Stimulated activated CD4-positive, alpha-beta T cell treated with anti-CD3 and anti-CD28 coated beads, TNF-alpha, amount 100 ng/mL, for 1 hour (primary cell): ENCODE data around the gene WDR64.
"Not testable (repeated sequence)": the region's sequence is repeated elsewhere in the genome, so short reads cannot be mapped to it uniquely, and the experiment has no call there.

ENCODE experiments used
- DNase-seq, 3 donors: peaks; one replicate each; pipeline ENCODE4 v3.0.0-alpha.2; 2020; ENCODE audit warnings: low read depth in 3 of 3, low spot score in 1 of 3

WDR64 gene

DNA sequence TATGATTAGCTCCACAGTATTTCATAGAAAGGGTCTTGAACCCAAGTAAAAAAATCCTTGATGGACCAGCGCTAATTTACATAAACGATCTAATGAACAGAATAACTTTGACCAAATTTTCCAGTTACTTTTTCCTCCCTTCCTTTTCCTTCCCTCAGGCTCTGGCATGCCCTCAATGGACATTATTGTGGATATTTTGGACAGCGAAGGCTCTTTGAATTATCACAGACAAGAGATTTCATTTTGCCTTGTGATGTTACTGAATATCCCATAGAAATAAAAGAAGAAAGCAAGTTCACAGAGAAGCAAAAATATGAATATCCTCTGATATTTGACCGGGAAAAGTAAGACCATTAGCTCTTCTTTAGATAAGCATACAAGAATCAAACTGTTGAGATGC lies 135.6 kb downstream of the WDR64 start:
- DNase-seq, result no peak

DNA sequence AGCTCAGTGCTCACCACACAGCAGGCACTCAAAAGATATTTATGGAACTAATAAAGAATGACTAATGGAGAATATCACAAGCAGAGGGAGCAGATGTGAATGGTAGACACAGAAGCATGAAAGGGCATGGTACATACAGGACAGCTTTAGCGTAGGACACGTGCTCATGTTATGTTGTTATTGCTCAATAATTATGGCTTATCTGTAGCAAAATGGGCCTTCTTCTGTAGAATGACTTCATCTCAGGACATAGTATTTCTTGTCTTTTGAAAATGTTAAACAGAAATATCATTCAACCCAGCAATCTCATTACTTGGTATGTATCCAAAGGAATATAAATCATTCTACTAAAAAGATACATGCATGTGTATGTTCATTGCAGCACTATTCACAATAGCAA lies 137.0 kb downstream of the WDR64 start:
- no peak for DNase-seq

GRCh38 chr1:241799416-241799815 lies 147.3 kb downstream of the WDR64 start:
- no peak for DNase-seq

GRCh38 chr1:241800640-241801039 lies 148.6 kb downstream of the WDR64 start:
- no peak for DNase-seq

DNA sequence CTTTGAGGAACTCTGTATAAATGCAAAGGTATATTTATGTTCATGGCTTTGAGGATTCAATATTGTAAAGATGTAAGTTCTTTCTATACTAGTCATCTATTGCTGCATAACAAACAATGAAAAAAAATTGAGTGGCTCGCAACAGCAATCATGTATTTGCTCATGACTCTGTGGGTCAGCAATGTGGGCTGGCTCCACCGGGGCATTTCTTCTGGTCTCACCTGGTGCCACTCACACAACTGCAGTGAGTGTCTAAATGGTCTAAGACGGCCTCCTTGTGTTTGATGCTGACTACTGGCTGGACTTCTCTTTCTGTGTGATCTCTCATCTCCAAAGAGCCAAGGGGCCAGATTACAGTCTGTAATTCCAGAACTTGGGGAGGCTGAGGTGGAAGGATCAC lies 150.8 kb downstream of the WDR64 start:
- DNase-seq, result no peak

GRCh38 chr1:241804706-241805105 lies 152.6 kb downstream of the WDR64 start:
- not testable (repeated sequence) for DNase-seq

- DNase-seq, result no peak
Observed at GRCh38 chr1:241808265-241808664, 156.2 kb downstream of the WDR64 start.

DNA sequence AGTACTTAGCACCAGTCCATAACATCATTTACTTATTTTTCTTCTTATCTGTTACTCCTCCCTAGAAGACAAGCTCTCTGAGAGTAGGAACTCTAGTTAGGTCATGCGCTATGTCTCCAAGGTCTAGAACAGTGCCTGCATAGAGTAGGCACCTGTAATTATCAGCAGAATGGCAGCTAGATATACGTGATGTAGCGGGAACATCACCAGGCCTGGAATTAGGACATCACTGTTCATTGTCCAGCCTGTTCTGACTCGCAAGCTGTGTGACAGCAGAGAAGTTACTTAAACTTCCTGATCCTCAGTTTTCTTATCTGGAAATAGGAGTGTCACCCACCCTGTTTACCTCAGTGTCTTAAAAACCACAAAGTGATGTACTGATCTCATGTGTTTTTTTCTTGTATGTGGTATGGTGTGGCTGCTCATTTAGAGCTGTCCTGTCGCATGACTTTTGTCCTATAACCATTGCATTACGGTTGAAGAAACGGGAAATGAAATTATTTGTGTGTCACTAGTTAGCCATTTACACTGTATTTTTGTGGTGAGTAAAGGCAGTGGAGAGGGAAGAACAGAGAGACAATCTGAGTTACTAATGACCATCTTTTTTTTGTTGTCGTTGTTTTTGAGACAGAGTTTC lies 158.8 kb downstream of the WDR64 start:
- no peak for DNase-seq

- no peak for DNase-seq
Observed at GRCh38 chr1:241813768-241814320, 161.8 kb downstream of the WDR64 start.

- DNase-seq, result no peak
Observed at GRCh38 chr1:241816008-241816407, 163.9 kb downstream of the WDR64 start.

GRCh38 chr1:241817331-241817792 lies 165.3 kb downstream of the WDR64 start:
- no peak for DNase-seq

DNA sequence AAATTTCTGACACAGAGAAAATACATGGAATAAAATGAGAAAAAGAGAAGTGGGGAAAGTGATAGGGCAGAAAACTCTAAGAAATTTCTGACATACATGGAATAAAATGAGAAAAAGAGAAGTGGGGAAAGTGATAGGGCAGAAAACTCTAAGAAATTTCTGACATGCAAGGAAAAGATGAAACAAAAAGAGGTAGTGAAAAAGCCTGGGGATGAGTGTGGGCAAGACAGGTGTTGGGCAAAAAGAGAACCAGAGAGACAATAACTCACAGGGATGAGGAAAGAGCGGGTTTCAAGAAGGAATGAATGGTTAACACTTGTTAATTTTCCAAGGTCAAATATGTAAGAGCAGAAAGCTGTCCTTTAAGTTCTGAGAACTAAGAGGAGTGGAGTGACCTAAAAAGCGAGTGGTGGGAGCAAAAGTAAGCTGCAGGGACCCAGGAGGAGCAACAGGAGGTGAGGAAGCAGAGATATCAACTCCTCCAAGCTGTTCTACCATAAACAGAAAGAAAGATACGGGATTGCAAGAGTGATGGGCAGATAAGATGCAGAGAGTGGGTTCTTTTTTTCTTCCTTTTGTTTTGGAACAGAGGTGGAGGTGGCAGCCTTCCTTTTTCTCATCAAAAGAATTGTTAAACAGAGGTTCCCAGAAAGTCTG lies 166.0 kb downstream of the WDR64 start:
- DNase-seq, result no peak

DNA sequence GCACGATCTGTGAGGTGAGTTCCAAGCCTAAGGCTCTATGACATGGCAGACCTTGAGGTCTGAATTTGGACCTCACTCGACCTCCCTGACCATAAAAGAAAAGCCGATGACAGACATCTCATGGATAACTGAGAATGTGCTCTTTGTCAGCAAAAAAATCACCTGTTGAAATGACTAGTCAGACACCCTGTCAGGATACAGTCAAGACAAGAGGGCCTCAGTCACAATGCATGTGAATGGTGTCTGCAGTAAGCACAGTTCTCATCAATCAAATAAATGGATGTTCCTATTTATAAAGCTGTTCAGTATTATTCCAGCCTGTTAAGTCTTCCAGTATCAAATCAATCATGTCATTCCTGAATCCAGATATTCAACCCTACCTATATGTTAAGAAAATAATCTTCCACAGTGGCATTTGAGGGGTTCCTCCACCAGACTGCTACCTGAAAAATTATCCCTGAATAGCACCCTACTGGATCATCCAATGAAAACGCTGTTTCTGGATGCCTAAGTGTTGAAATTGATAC lies 167.3 kb downstream of the WDR64 start:
- DNase-seq, result no peak

DNA sequence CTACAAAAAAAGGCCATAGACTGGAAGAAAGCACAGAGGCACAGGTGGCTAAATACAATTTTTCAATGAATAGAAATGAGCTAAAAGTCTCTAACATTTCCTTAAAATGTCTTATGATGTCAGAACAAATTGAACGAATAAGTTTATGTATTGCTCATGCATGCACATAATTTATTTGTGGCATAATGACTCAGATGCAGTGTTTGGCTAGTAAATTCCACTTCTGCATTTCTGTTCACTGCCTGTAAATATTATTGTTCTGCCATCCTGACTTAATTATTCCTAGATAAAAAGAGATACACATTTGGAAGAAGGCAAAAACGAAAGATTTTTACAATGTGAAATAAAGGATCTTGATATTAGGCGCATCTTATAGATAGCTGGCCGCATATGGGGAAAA lies 169.3 kb downstream of the WDR64 start:
- no peak for DNase-seq

GRCh38 chr1:241822846-241823245 lies 170.8 kb downstream of the WDR64 start:
- DNase-seq, result no peak

DNA sequence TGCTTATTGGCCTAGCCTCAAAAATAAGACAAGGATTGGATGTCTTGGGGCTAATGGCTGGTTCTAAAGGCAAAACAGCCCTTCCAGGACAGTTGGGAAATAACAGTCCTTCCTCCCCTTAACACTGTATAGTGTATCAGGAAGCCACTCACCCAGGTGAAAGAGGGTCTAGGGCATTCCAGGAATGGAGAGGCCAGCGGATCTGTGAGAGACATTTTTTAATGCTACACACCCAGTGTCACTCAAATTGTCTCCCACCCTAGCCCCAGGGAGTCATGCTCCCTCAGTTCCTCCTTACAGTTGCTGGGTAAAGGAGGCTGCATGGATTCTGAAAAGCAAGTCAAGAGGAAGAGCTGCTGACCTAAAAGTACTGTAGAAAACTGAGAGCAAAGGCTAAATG lies 171.8 kb downstream of the WDR64 start:
- no peak for DNase-seq

DNA sequence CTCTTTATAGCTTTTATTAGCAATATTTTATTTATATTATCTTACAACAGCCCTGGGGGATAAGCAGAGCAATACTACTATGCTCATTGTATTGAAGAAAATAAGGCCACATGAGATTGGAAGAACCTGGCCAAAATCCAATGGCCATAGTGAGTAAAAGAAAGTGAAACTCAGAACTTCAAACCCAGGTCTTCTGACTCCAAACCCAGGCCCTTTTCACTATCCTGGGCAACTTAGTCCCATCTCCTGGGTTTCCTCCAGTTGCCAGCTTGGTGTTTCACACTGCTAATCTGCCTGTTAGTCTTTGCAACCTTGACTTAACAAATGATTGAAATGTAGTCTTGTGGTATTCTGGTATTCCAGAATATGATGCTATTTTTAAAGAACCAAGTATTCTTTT lies 173.5 kb downstream of the WDR64 start:
- no peak for DNase-seq

DNA sequence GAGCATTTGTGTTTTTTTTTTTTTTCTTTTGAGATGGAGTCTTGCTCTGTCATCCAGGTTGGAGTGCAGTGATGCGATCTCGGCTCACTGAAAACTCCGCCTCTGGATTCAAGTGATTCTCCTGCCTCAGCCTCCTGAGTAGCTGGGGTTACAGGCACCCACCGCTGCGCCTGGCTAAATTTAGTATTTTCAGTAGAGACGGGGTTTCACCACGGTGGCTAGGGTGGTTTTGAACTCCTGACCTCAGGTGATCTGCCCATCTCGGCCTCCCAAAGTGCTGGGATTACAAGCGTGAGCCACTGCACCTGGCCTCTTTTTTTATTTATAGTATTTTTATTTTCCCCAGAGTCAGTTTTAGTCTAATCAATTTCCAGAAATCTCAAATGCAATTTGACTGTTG lies 174.5 kb downstream of the WDR64 start:
- not testable (repeated sequence) for DNase-seq

DNA sequence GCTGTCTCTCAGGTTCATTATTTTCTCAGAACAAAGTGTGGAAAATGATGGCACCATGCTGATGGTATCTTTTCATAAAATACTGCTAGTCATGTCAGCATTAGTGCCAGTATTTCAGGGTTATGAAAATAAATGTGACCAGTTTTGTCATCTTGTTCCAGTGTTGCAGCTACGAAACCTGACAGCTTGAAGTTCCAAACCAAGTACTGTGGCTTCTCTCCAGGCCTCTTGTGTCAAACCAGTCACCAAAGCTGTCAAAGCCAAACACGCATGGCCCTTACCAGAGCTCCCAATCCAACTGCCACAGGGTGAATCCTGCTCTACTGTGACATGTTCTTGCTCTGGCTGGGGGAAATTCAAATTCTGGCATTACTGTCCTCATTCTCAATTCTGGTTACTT lies 175.2 kb downstream of the WDR64 start:
- DNase-seq, result no peak

- DNase-seq, result no peak
Observed at GRCh38 chr1:241828463-241829021, 176.5 kb downstream of the WDR64 start.

- no peak for DNase-seq
Observed at GRCh38 chr1:241829468-241829867, 177.4 kb downstream of the WDR64 start.

- no peak for DNase-seq
Observed at GRCh38 chr1:241834733-241835377, 182.8 kb downstream of the WDR64 start.
